ENCODE data around the gene OR6C65.
"Not testable (repeated sequence)": the region's sequence is repeated elsewhere in the genome, so short reads cannot be mapped to it uniquely, and the experiment has no call there.

The OR6C65 gene

DNA sequence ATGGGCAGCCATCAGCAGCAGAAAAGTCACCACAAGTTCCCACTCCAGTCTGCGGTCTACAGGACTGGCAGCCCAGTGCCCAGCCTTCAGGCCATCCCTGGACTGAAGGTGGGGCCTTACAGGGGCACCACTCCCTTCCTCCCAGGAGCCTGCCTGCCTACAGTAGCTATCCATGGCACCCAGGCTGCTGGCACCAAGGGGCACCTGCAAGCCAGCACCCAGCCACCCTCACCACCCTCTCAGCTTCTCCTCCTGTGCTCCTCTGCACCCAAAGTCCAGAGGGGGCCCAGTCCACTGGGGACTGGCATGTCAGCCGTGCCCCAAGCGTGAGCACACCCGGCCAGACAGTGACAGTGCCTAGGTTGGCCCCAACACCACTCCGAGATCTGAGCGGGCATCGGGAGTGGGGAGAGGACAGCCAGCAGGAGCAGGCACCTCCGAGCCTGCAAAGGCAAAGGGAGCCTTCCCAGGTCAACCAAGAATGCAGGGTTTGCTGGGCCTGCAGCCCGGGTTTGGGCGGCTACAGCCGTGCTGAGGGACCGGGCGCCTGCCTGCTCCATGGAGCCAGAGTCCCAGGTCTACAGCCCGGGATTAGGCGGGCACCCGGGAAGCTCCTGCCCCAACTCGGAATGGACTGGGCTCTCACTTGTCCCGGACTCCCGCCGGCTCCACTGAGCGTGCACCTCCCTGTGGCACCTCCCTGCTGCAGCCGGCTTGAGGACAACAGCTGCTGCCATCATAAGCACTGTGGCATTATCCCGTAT is 8.1 kb upstream of the OR6C65 start:
- TF ChIP-seq CTCF (IDR thresholded peaks at IDR 0.05), result no peak
- H3K36me3 ChIP-seq, result no peaks in the 10 kb centered on the region
- H3K4me1 ChIP-seq (ENCODE audit: control insufficient read depth in 1 of 2, insufficient read depth in 1 of 2, low read depth in 1 of 2, low read length in 1 of 2), result no peaks in the 10 kb centered on the region
- no peak overlapping the region for H3K4me3 ChIP-seq (ENCODE audit: low read depth in 1 of 2, low read length in 1 of 2)
- peaks cover 4% of the 10 kb centered on the region for H3K27me3 ChIP-seq
- no peaks in the 10 kb centered on the region for H3K9me3 ChIP-seq
- no peak overlapping the region for H3K27ac ChIP-seq

DNA sequence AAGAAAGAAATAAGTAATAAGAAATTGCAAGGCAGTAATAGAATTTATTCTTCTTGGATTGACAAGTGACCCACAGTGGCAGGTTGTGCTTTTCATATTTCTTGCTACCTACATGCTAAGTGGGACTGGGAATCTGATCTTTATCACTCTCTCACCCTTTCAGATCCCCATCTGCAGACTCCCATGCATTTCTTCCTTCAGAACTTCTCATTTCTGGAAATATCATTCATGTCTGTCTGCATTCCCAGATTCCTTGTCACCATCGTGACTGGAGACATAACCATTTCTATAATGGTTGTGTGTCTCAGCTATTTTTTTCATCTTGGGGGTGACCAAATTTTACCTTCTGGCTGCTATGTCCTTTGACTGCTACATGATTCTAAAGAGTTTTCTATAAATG is 4.0 kb upstream of the OR6C65 start:
- no peak for TF ChIP-seq CTCF (IDR thresholded peaks at IDR 0.05)
- Histone ChIP-seq H3K4me1 (ENCODE audit: control insufficient read depth in 1 of 2, insufficient read depth in 1 of 2, low read depth in 1 of 2, low read length in 1 of 2) (no peaks in the 10 kb centered on the region), H3K9me3 (no peaks in the 10 kb centered on the region), H3K4me3 (ENCODE audit: low read depth in 1 of 2, low read length in 1 of 2) (no peak overlapping the region), H3K27me3 (peaks cover 4% of the 10 kb centered on the region), H3K27ac (no peak overlapping the region), H3K36me3 (no peaks in the 10 kb centered on the region)

DNA sequence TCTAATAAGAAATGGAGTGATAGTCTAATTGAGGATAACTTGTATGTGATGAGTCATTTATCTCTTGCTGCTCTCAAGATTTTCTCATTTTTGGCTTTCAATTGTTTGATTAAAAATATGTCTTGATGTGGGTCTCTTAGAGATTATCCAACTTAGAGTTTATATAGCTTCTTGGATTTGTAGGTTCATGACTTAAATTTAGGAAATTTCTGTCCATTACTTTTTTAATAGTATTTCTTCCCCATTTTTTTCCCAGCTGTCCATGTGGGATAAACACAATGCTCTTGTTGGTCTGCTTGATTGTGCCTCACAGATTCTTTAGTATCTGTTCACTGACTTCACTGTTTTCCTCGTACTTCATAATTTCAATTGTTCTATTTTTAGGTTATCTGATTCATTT is 7.5 kb downstream of the OR6C65 start:
- Histone ChIP-seq H3K27ac (no peak overlapping the region), H3K4me3 (ENCODE audit: low read depth in 1 of 2, low read length in 1 of 2) (no peak overlapping the region), H3K9me3 (no peaks in the 10 kb centered on the region), H3K27me3 (no peaks in the 10 kb centered on the region), H3K36me3 (no peaks in the 10 kb centered on the region), H3K4me1 (ENCODE audit: control insufficient read depth in 1 of 2, insufficient read depth in 1 of 2, low read depth in 1 of 2, low read length in 1 of 2) (no peaks in the 10 kb centered on the region)
- no peak for TF ChIP-seq CTCF (IDR thresholded peaks at IDR 0.05)

DNA sequence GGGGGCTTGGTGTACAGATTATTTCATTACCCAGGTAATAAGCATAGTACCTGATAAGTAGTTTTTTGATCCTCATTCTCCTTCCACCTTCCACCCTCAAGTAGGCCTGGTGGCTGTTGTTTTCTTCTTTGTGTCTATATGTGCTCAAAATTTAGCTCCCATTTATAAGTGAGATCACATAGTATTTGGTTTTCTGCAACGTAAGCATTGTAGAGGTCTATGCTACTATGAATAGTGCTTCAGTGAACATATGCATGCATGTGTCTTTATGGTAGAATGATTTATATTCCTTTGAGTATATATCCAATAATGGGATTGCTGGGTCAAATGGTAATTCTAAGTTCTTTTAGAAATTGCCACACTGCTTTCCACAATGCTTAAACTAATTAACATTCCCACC is 8.8 kb downstream of the OR6C65 start:
- not testable (repeated sequence) for H3K27me3 ChIP-seq; H3K4me1 ChIP-seq (ENCODE audit: control insufficient read depth in 1 of 2, insufficient read depth in 1 of 2, low read depth in 1 of 2, low read length in 1 of 2); H3K9me3 ChIP-seq; H3K4me3 ChIP-seq (ENCODE audit: low read depth in 1 of 2, low read length in 1 of 2); H3K27ac ChIP-seq; H3K36me3 ChIP-seq

- H3K9me3 ChIP-seq, H3K27ac ChIP-seq: not testable (repeated sequence)
- H3K27me3 ChIP-seq, result peaks cover 34% of the 10 kb centered on the region
These were observed 11.8 kb downstream of the OR6C65 start for GRCh38 chr12:55412138-55412537.

DNA sequence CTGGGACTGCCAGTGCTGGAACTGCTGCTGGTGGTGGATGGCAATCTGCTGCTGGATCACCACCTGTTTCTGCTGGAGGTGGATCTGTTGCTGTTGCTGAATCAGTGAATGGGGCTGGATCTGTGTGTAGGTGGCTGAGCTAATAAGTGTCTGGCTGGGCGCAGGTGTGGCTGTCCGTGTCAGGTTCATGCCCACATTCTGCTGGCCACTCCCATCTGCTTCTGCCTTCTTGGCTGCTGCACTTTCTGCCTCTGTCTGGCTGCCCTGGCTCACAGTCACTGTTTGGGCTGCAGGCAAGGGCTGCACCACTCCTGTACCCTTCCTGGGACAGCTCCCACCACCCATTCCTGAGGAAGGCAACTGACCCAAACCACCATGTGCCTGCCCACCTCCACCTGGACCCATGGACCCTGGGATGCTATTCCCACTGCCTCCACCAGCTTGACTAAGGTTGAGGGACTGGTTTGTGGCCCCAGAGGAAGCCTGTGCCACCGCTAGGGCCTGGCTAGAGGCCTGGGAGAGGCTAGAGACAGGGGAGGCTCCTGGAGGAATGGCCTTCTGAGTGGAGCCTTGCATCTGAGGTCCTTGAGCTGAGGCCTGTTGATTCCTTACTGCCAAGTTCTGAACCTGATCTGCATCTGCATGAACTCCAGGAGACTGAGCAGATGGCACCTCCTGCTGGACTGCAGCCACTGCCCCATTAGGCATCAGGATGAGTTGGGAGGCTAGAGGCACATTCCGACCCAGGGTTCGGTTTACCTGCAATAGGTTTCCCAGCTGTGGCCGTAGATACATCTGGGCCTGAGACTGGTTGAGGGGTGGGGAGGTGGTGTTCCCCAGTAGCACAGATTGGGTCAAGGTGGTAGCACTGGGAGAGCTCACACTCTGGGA is 13.4 kb downstream of the OR6C65 start:
- H3K4me1 ChIP-seq (ENCODE audit: control insufficient read depth in 1 of 2, insufficient read depth in 1 of 2, low read depth in 1 of 2, low read length in 1 of 2); H3K36me3 ChIP-seq; H3K9me3 ChIP-seq; H3K27ac ChIP-seq; H3K4me3 ChIP-seq (ENCODE audit: low read depth in 1 of 2, low read length in 1 of 2): not testable (repeated sequence)
- H3K27me3 ChIP-seq, result peaks cover 38% of the 10 kb centered on the region

More at GRCh38 chr12:55412138-55412537, 11.8 kb downstream of the OR6C65 start:
- H3K36me3 ChIP-seq; H3K4me3 ChIP-seq (ENCODE audit: low read depth in 1 of 2, low read length in 1 of 2); H3K4me1 ChIP-seq (ENCODE audit: control insufficient read depth in 1 of 2, insufficient read depth in 1 of 2, low read depth in 1 of 2, low read length in 1 of 2): not testable (repeated sequence)

GRCh38 chr12:55414396-55414823 is 14.1 kb downstream of the OR6C65 start:
- H3K27ac ChIP-seq; H3K4me3 ChIP-seq (ENCODE audit: low read depth in 1 of 2, low read length in 1 of 2); H3K4me1 ChIP-seq (ENCODE audit: control insufficient read depth in 1 of 2, insufficient read depth in 1 of 2, low read depth in 1 of 2, low read length in 1 of 2); H3K9me3 ChIP-seq; H3K36me3 ChIP-seq: not testable (repeated sequence)
- peaks cover 38% of the 10 kb centered on the region for H3K27me3 ChIP-seq

- H3K4me1 ChIP-seq (ENCODE audit: control insufficient read depth in 1 of 2, insufficient read depth in 1 of 2, low read depth in 1 of 2, low read length in 1 of 2); H3K4me3 ChIP-seq (ENCODE audit: low read depth in 1 of 2, low read length in 1 of 2); H3K9me3 ChIP-seq; H3K36me3 ChIP-seq; H3K27ac ChIP-seq: not testable (repeated sequence)
- peaks cover 38% of the 10 kb centered on the region for H3K27me3 ChIP-seq
These were observed 14.6 kb downstream of the OR6C65 start for GRCh38 chr12:55414889-55415288.
